NCI-H2227 (cell line): ENCODE measurements around the gene ALG9.

Source experiments
- DNase-seq: peaks from one replicate; lab custom pipeline; 2025; ENCODE audit not compliant: unreplicated experiment; lab: John Stamatoyannopoulos, UW

ALG9 gene

DNA sequence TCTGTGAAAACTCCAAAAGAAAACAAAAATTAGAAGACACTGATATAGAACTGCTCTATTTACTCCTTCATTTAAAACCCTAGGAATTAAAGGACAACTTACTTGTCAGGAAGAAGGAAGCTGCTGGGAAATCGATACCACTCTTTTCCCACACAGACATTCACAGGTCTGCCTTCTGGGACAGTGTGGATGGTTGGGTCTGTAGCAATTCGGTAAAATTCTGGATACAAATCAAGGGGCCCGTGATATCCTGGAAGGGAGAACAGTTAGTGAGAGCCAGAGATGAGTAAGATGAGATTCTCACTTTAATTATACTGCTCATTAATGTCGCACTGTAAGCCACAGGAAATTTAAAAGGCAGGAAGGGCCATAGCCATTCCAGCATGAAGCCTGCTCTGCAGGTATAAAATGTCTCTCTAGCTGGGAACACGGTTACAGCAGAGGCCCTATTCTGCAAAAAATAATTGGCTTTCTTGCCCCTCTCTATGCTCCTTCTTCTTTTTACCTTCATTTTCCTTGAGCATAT lies 34.0 kb downstream of the ALG9 start:
- no peak for DNase-seq

DNA sequence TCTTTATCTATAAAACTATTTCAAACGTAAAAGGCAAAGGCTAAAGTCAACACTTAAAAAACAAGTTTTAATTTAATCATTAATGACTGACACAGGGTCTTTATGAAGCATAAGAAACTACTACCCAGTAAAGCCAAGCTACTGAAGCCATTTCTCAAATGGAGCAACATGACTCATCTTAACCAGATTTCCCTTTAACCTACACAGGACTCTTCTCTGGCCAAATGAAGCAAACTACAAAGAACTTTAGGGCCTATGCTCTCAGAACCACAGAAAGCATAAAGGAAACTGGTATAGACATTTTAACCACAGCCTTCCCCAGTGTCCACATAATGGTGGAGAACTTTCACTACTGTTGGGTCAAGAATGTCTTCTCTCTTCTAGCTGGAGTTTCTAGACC lies 34.7 kb downstream of the ALG9 start:
- no peak for DNase-seq

DNA sequence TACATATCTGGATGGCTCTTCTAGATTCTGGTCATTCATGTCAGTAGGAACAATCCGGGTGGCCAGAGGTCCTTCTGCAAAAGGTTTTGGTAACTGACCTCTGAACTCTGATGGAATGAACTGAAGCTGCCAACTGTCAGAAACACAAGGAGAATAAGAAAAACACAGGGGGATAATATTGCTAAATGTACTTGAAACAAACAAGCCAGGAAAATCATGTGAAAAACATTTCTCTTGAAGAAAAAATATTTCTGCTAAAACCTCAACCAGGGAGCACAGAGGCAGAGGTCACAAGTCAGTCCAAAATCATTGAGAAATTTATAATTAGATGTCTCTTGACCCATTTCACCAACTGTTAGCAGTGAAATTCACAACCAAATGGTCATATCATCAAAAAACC lies 35.2 kb downstream of the ALG9 start:
- no peak for DNase-seq

DNA sequence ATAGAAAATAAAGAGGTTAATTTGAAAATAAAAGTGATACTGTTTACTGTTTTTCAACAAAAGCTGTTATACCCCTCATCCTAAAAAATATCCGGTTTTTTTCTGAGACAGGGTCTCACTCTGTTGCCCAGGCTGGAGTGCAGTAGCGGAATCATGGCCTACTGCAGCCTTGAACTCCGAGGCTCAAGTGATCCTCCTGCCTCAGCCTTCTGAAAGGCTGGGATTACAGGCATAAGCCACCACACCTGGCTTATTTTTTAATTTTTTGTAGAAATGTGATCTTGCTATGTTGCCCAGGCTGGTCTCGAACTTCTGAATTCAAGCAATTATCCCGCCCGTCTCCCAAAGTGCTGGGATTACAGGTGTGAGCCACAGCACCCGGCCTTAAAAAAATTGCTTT lies 35.7 kb downstream of the ALG9 start:
- no peak for DNase-seq

DNA sequence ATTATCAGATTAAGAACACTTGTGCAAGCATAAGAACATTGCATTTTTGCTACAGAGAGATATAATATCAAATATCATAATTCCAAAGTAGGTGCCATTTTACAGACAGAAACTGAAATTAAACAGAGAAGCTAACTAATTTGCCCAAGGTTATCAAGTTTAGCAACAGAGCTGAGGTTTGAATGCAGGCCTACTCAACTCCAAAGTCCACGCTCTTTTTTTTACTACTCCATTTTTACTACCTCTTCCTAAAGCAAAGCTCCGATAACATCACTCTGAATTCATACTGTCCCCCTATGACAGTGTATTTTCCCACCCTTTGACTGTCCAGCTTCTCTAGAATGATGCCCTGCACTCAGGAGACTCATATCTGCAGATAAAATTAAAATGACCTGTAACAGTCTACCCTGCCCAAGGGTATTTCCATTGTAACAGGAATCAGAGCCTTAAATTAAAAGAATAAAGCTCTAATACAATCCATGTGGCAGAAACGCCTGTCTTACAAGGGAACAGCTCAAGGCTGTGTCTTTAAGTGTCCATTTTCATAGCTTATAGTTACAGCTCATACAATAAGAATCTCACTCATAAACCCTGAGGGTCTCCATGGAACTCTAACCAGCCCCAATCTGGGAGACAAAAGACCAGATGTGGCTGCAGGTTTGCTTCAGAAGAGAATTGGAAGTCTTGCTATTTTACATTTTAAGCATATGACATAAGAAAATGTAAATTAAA lies 36.8 kb downstream of the ALG9 start:
- no peak for DNase-seq

DNA sequence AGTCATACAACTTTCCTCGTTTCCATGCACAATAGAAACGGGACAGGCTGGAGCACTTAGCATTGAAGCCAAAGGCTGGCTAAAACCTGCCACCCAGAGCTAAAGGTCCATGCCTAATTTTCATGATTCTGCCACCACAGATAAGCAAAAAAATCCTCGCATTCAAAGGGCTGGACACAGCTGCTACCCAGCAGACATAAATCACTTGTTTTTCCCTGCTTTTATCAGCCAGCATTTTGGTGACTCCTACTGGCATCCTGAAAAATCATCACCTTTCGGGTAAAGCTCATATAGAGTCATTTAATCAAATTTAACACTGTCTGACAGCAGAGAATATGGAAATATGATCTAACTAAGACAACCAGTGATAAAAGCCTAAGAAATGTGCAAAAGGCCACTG lies 37.9 kb downstream of the ALG9 start:
- DNase-seq = peak; percentile 9

DNA sequence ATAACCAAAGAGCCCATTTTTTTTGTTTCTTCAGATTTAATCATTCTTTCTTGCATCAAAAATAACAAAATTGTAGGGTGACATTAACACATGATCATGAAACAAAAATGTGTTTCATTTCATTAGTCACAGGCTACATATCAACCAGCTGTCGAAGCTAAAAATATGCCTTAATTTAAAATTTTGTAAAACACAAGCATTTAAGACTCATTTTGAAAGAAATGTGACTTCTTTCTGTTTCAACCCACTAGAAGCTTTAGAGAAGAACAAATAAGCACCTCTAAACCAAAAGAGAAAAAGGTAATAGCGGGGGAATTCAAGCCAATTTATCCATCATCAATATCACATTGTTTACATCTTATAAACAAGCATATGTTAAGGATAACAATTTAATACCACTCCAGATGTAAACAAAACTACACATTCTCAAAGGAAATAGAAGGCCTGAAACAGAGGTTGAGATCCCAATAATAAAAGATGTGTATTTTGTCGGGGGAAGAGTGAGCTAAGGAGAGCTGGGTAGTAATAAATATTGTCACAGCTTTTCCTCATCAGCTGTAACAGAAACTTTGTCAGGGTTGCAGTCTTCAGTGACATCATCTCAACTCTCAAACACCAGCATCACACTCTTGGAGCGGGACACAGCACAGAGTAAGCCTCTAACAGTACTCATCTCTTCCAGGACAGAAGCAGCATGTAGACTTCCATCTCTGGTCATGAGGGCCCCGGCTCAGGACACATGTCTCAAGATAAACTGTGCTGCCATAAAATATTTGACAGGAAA lies 42.0 kb downstream of the ALG9 start:
- no peak for DNase-seq

DNA sequence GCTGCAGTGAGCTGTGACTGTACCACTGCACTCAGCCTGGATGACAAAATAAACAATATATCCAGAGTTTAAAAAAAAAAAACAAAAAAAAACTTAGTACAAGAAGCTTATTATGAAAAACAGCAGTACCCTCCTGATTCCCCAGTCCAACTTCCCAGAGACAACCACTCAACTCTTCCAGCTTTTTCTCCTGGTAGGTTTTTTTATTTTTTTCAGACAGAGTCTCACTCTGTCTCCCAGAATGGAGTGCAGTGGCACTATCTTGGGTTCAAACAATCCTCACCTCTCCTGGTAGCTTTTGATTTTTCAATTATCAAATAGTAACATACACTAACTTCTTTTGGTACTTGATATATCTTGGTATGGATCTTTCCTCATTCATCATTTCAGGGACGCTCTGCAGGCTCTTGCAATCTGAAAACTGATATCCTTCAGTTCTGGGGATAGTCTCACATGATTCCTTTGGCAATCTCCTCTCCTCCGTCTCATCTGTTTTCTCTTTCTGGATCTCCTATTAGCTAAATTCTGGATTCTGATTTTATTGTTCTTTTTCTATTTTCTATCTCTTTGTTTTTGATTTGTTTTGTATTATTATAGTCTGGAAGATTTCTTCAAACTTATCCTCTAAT lies 44.9 kb downstream of the ALG9 start:
- no peak for DNase-seq

DNA sequence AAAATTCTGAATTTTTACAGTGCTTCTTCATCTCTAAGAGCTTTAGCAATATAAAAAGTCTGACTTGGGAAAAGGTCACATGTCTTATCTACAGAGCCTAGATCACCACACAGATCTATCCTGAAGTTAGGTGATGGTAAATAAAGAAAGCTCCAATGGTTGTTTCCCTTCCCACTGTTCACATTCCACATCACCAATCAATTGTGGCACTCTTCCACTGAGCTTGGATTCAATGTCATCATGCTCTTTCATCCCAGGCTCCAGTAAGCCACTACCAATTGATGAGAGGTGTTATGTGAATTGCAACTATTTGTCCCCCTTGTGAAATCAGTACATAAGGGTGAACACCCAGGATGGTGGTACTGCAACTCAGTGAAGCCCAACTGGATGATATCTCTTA lies 47.8 kb downstream of the ALG9 start:
- no peak for DNase-seq

DNA sequence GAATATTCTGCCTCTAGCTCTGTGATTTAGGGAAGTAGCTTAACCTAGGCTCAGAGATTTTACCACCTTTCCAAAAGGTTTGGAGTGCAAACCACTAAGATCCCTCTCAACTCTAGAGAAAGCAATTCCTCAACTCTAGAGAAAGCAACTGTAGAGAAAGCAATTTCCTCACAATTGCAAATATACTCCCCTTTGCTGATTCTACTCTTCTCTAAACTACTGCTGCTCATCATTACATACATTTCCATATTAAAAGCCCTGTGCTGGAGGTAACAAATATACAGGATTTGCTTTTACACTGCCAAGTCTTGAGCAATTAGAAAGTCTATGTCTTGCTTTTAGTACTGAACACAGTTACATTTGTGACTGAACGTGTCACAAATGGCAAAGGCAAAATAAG lies 48.2 kb downstream of the ALG9 start:
- no peak for DNase-seq

DNA sequence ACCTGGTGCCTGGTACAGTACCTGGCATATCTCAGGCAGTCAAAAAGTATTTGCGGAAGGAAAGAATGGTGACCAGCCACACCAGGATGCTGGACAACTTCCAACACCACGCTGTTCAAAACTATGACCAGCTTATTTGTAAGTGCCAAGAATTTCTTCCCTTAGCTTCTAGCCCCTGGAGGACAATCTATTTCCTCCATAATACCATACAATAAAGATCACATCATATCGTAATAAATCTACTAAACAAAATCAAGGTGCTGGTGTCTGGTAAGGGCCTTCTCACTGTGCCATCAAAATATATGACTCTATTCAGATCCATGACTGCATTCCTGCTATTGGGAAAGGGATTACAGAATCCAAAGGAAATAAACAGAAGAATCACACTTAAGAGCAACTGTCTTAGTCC lies 51.5 kb downstream of the ALG9 start:
- DNase-seq = no peak

DNA sequence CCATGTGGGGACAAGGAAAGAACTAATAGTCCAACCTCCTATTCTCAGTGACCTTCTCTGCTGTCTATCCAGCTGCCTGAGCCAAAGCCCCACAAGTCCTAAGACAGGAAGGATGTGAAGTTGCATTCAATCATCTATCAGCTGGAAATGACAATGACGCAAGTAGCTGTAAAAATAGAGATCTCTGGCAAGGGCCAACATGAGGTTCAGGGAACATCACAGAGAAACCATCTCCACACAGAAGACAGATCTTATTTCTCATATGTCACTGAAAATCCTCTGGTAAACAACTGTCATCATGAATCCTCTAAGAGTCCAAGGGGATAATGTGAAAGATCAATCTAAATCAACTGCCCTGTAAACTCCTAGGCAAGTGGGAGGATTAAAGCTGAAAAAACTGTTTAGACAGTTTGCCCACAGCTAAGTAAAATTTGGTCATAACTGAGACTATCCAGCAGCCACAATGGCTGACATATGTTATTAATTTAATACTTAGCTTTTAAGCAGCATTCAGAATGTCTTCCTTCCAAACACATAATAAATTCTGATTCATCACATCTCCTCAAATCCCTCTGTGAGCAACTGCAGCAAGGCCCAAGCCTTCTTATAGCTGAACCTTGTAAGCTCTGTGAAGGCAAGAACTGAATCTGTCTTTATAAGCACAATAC lies 52.1 kb downstream of the ALG9 start:
- no peak for DNase-seq

DNA sequence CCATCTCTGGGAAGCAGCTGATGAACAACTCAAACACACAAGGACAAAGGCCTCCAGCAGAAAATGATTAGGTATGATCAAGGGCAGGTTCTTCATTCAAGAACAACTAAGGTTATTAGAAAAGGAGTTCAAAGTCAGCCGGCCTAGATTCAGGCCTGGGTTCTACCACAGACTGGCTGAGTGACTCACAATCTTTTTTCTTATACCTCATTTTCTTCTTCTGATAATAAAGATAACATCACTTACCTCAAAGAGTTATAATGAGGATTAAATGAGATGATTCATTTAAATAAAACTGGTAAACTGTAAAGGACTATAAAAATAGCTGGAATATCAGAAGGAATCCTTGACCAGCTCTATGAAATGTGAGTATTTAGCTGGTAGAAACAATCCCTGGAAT lies 55.9 kb downstream of the ALG9 start:
- no peak for DNase-seq

DNA sequence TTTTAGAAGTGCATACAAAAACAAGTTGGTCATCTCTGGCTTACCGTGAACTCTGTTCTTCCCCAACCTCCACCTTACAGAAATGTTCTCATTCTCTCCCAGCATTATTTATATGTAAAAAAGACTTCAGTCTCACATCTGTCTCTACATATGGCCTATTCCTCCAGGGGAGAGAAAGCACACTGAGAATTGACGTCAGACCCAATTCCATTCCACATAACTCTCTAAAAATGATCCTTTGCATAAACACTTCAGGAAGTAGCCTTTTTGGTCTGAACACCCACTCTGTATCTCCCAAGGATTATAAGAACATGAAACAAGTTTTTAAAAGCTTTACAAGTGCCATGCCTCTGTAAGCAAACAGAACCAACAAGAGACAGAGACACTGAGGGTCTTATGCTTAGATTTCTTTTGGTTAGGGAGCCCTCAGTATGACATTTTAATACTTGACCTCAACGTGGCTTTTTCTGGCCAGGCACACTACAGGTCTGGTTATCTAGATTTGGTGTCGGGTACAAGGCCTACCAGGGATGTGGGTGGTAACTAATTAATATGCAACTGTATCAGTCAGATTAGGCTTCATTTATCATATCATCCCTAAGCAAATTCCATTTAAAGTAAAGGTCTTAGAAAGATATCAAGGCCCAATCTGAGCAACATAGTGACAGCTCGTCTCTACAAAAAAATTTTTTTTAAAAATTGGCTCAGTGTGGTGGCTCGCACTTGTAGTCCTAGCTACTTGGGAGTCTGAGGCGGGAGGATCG lies 56.6 kb downstream of the ALG9 start:
- DNase-seq = no peak

DNA sequence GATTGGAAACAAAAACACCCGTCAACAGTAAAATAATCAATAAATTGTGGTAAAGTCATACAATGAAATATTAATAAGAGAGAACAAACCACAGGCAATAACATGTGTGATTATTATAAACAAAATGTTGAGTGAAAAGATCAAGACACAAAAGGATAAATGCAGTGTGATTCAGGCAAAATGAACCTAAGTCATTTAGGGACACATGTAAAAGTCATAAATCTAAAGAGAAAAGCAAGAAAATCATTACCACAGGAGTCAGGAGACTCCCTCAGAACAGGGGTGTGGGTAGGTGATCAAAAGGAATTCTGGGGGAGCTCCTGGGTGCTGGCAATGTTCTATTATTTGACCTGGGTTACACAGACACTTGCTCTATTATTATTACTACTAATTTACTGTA lies 57.3 kb downstream of the ALG9 start:
- no peak for DNase-seq

DNA sequence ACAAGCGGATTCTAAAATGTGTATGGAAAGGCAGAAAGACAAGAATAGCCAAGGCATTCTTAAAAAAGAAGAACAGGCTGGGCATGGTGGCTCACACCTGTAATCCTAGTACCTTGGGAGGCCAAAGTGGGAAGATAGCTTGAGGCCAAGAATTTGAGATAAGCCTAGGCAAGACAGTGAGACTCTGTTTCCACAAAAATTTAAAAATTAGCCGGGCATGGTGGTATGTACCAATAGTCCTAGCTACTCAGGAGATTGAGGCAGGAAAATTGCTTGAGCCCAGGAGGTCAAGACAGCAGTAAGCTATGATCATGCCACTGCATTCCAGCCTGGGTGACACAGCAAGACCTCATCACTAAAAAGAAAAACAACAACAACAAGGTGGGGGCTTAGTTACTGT lies 59.2 kb downstream of the ALG9 start:
- DNase-seq = no peak

DNA sequence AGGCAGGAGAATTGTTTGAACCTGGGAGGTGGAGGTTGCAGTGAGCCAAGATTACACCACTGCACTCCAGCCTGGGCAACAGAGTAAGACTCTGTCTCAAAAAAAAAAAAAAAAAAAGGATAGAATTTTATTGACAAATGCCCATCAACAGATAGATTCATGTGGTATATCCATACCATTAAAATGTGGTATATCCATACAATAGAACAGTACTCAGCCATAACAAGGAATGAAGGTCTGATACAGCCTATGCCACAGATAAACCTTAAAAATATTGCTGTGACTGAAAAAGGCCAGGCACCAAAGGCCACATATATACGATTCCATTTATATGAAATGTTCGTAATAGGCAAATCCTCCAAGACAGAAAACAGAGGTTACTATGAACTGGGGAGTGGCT lies 59.9 kb downstream of the ALG9 start:
- DNase-seq = no peak

DNA sequence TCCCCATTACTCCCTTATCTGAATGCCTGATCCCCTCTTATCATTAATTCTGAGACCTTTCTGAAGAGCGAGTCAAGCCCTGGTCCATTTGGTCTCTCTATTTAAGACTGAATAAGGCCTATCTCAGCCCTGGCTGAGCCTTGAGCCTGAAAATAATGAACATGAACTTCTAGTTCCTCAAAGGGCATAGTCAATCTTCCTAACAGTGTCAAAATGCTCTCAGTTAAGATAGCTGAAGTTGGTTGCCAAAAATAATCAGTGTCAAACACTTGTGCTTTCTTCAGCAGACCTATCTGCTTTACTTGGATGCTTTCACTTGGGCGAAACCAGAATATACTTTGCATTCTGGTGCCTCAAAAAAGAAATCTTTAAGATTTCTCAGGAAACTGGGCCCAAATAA lies 62.5 kb downstream of the ALG9 start:
- no peak for DNase-seq

DNA sequence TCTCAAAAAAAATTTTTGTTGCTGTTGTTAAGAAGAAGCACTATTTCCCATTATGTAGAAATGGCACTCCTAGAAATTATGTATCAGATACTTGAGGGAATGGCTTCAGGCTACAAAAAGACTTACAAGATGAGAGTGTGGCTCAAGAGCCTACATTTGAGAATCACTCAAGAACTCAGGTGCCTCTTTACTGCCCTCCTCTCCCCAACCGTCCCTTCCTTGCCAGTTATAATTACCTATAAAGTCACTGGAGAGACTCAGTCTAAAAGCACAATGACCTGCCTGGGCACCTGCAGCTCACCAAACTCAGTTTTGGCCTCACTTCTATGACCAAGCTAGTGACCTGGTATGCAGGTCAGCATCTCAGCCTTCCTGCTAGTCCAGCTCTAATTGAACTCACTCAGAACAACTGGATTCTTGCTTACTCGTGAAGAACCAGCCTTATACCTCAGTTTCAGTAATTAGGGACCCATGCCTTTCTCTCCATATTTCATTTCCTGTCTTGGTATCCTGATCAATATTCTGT lies 63.3 kb downstream of the ALG9 start:
- DNase-seq = no peak

DNA sequence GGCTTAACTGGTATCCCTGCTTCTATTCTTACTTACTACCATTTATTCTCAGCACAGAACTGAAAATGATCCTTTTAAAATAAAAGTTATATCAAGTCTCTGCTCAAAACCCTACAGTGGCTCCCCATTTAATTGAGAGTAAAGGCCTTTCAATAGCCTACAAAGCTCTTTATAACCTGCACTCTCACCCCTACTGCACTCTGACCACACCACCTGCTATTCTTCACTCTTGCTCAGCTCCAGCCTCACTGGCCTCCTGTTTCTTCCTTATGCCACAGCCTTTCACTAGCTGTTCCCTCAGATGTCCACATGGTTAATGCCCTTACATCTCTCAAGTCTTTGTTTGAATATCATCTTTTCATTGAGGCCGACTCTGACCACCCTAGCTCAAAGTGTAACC lies 64.3 kb downstream of the ALG9 start:
- DNase-seq = no peak

DNA sequence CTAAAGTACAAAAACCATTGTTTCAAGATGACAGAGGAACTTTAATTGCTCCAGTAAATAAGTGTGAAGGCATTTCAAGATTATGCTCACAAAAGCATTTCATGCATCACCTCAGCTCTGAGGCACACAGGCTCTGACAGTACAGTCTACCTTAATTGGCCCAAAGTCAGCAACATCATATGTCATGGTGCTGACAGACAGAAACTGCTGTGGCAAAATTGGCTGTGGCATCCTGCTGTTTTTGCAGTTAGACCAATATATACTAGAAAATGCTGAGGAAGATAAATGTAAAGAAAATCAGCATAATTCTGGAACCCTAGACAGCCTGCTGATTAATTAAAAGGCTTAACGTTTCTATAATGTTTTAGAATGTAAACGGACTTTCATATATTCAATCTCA lies 70.2 kb downstream of the ALG9 start:
- DNase-seq = no peak
